Measurements from ENCODE around the gene ZMYND8.
"Not testable (repeated sequence)": the region's sequence is repeated elsewhere in the genome, so short reads cannot be mapped to it uniquely, and the experiment has no call there.

ZMYND8 gene

GRCh38 chr20:47310729-47311128 lies 45.8 kb downstream of the ZMYND8 start:
- no peak for DNase-seq (ENCODE audit: low spot score)

DNA sequence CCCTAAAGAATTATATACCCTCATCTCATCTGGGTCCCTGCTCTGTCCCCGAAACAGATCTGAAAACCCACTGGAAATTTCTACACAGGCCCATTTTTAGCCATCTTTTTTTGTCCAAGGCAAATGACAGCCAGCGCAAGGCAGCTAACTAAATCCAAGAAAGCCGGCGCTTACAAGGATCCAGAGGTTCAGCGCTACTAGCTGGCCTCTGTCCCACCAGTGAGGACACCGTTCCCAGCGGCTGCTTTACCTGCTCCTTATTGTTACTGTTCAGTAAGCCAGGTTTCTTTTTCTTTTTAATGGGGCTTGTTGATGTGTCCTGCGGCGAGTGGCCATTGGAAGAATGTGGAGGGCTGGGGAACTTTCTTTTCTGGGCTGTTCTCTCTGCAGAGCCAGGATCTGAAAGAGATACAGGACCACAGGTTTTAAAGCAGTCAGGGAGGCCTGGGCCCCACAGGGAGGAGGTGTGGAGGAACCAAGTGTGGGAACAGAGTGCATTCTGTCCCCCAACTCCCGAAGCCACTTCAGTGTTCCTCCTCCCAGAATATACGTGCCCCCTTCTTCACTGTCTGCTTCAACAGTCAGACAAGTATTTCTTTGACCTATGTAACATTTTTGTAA lies 46.6 kb downstream of the ZMYND8 start:
- DNase-seq (ENCODE audit: low spot score), result no peak

DNA sequence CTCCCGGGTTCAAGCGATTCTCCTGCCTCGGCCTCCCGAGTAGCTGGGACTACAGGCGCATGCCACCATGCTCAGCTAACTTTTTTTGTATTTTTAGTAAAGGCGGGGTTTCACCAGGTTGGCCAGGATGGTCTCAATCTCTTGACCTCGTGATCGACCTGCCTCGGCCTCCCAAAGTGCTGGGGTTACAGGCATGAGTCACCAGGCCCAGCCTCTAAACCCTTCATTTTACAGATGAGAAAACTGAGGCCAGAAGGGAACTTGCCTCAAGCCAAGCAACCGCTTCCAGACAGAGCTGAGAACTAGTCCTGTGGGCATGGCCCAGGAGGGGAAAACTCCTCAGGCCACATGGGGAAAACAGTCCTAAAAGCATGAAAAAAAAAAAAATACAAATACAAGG lies 47.1 kb downstream of the ZMYND8 start:
- DNase-seq (ENCODE audit: low spot score), result no peak

DNA sequence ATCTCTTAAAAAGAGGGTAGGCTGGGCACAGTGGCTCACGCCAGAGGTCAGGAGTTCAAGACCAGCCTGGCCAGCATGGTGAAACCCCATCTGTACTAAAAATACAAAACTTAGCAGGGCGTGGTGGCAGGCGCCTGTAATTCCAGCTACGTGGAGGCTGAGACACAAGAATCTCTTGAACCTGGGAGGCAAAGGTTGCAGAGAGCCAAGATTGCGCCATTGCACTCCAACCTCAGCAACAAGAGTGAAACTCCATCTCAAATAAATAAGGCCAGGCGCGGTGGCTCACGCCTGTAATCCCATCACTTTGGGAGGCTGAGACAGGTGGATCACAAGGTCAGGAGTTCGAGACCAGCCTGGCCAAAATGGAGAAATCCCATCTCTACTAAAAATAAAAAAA lies 48.9 kb downstream of the ZMYND8 start:
- DNase-seq (ENCODE audit: low spot score), result not testable (repeated sequence)

DNA sequence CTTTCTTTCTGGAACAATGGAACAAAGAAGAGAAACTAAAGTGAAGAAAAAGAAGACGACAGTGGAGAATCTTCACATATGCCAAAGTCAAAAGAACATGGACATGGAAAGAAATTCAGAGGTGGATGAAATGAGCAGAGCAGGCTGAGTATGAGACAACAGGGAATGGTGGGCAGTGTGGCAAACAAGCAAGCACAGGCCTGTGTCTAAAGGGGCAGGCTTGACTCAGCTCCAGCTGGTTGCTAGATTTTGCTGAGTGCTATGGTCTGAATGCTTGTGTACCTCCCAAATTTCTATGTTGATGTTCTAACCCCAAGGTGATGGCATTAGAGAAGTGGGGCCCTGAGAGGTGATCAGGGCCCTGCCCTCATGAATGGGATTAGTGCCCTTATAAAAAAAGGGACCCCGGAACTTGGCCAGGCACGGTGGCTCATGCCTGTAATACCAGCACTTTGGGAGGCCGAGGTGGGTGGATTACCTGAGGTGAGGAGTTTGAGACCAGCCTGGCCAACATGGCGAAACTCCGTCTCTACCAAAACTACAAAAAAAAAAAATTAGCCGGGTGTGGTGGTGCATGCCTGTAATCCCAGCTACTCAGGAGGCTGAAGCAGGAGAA lies 49.6 kb downstream of the ZMYND8 start:
- no peak for DNase-seq (ENCODE audit: low spot score)

DNA sequence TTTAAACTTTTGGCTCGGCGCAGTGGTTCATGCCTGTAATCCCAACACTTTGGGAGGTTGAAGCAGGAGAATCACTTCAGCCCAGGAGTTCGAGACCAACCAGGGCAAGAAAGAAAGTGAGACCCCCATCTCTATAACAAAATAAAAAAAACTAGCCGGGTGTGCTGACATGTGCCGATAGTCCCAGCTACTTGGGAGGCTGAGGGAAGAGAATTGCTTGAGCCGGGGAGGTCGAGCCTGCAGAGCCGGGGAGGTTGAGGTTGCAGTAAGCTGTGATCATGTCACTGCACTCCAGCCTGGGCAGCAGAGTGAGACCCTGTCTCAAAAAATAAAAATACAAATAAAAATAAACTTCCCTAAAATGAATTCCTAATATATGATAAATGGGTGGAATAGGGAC lies 50.4 kb downstream of the ZMYND8 start:
- no peak for DNase-seq (ENCODE audit: low spot score)

GRCh38 chr20:47305667-47306066 lies 50.8 kb downstream of the ZMYND8 start:
- no peak for DNase-seq (ENCODE audit: low spot score)

DNA sequence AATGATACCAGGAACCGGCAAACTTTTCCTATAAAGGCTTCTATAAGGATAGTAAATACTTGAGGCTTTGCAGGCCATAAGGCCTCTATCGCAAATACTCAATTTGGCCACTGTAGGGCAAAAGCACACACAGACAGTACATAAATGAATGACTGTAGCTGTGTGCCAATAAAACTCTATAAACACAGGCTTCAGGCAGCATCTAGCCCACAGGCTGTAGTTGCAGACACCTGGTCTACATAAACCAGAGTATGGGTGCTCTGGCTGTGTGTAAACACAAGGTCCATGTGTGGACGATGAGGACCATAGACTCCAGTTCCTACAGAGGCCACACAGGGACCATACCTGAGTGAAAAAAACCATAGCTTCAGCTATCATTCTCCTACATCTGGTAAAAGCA lies 52.2 kb downstream of the ZMYND8 start:
- DNase-seq (ENCODE audit: low spot score), result no peak

- no peak for DNase-seq (ENCODE audit: low spot score)
Observed at GRCh38 chr20:47303736-47304135, 52.8 kb downstream of the ZMYND8 start.

DNA sequence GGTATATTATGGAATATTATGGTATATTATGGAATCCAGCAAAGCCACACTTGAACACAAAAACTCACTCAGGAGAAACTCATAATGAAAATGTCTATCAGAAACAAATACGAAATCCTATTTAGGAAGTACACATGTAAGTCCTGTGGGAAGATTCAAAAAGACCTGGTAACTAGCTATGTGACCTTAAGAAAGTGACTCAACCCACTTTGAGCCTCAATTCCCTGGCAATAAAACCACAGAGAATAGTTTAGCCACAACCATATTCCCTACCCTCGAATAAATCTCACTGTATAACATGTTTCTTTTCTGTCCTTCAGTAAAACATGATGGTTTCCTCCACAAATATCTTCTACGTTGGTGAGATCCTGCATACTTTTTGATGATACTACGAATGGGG lies 56.4 kb downstream of the ZMYND8 start:
- DNase-seq (ENCODE audit: low spot score), result no peak

GRCh38 chr20:47298624-47299023 lies 57.9 kb downstream of the ZMYND8 start:
- DNase-seq (ENCODE audit: low spot score), result no peak

DNA sequence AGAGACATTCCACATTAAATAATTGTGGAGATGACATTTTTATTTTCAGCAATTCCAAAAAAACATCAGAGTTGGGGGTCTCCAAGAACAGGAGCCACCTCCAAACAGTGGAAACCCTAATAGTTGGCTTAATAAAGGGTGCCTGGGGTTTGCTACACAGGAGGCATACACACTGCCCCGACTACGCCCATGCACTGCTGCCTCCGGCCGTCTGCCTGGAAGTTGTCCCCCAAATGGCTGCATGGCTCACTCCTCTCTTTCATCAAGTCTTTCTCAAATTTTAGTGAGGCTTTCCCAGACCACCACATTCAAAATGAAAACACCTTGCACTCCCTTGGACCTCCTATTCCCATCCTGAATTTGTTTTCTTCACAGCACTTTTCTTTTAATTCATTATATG lies 58.8 kb downstream of the ZMYND8 start:
- no peak for DNase-seq (ENCODE audit: low spot score)

- DNase-seq (ENCODE audit: low spot score), result no peak
Observed at GRCh38 chr20:47296950-47297349, 59.5 kb downstream of the ZMYND8 start.

DNA sequence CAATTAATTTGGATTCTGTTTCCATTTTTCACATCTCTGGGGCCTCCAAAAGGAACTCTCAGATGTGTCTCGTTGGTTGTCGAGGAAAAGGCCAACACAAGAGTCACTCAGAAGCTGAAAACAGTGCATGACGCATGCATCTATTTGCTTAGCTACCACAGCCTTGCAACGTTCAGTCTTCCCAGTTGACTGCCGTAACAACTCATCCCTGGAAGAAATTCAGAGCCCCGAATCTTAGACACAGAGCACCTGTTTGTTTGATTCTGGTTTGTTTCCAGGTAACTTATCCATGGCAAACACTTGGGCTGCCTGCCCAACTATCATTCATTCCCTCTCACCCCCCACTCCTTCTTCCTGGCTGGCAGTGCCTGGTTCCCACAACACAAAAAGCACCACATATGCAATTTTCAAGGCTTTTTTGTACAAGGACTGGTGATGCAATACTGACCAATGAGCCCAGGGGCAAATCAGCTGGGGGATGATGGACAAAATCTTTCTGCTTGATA lies 60.5 kb downstream of the ZMYND8 start:
- DNase-seq (ENCODE audit: low spot score), result no peak

- no peak for DNase-seq (ENCODE audit: low spot score)
Observed at GRCh38 chr20:47295129-47295813, 61.2 kb downstream of the ZMYND8 start.

GRCh38 chr20:47293631-47294030 lies 62.9 kb downstream of the ZMYND8 start:
- DNase-seq (ENCODE audit: low spot score), result no peak

GRCh38 chr20:47292581-47292980 lies 63.9 kb downstream of the ZMYND8 start:
- no peak for DNase-seq (ENCODE audit: low spot score)

GRCh38 chr20:47290666-47291430 lies 65.7 kb downstream of the ZMYND8 start:
- DNase-seq (ENCODE audit: low spot score), result no peak

GRCh38 chr20:47290008-47290407 lies 66.5 kb downstream of the ZMYND8 start:
- DNase-seq (ENCODE audit: low spot score), result no peak

GRCh38 chr20:47289096-47289495 lies 67.4 kb downstream of the ZMYND8 start:
- no peak for DNase-seq (ENCODE audit: low spot score)

GRCh38 chr20:47288530-47288929 lies 68.0 kb downstream of the ZMYND8 start:
- not testable (repeated sequence) for DNase-seq (ENCODE audit: low spot score)

DNA sequence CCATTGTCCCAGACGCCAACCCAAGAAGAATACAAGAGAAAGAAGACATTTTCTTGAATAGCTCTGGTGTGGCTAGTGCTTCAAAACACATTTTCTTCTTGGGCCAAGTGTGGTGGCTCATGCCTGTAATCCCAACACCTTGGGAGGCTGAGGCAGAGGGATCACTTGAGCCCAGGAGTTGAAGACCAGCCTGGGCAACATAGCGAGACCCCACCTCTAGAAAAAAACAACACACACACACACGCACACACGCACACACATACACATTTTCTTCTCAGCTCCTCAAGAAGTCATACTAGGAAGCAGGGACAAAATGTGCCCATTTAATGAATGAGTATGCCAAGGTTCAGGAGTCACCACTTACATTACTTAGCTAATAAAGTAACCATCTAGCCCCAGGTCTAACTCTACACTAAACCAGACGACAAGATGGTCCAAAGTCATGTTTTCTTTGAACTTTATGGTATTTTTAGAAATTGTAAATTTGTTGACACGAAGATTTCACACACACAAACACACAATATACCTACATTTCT lies 68.8 kb downstream of the ZMYND8 start:
- no peak for DNase-seq (ENCODE audit: low spot score)

All from iPS-NIHi11 (cell line).